Vagina (tissue), 2 donors: ENCODE results near the gene CREB3L2.
A peak's percentile ranks its signal among the peaks of the same experiment; 100 is the strongest.

ENCODE experiments used
- POLR2A ChIP-seq, 2 donors: fragments of 450-650 bp; IDR thresholded peaks; one replicate each; pipeline ENCODE4 v1.6.1; 2017; ENCODE audit warnings: antibody characterized with exemption in 2 of 2, mild to moderate bottlenecking in 2 of 2, moderate library complexity in 2 of 2
- POLR2AphosphoS5 ChIP-seq, 2 donors: sonication (generic); formaldehyde crosslinking; IDR thresholded peaks; one replicate each; pipeline ENCODE4 v1.9.0; 2017; ENCODE audit warnings: antibody characterized with exemption in 2 of 2, mild to moderate bottlenecking in 2 of 2, low read depth in 1 of 2; ENCODE audit not compliant: insufficient read depth in 1 of 2
- TF ChIP-seq, protein P1 (sequence below), 3 experiments: fragments of 450-650 bp in 2 of 3; fragments of 200-600 bp in 1 of 3; sonication (generic) in 1 of 3; IDR thresholded peaks; one replicate each; pipeline ENCODE4 v1.5.1; 2017 to 2019; ENCODE audit warnings: antibody characterized with exemption in 3 of 3, mild to moderate bottlenecking in 2 of 3, moderate library complexity in 2 of 3

DNA sequence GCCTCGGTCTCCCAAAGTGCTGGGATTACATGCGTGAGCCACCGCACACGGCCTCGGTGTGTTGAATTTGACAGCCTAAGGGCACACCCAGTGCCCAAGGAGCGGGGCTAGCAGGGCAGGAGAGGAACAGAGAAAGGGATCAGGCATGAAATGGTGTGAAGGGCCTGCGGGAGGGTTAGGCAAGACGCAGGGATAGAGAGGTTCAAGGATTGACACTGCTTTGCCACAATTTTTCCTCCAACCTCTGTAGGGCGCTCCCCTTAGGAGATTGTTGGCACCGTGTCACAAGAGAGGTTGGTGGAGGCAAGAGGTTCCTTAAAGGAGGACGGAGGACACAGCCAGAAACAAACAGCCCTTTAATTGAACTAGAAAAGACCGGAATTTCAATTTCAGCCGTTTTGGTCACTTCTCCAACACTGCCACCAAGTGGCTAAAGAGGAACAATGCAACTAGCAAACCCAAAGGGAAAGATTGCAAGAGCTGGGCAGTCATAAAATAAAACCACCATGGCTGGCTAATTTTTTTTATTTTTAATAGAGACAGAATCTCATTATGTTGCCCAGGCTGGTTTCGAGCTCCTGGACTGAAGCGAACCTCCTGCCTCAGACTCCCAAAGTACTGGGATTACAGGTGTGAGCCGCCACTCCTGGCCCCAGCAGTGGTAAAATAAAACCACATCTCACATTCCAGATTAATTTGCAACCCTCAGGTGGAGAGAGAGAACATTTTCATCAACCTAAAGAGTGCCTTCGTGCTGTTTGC lies 6.9 kb upstream of the CREB3L2 start:
- TF ChIP-seq, protein P1, sequence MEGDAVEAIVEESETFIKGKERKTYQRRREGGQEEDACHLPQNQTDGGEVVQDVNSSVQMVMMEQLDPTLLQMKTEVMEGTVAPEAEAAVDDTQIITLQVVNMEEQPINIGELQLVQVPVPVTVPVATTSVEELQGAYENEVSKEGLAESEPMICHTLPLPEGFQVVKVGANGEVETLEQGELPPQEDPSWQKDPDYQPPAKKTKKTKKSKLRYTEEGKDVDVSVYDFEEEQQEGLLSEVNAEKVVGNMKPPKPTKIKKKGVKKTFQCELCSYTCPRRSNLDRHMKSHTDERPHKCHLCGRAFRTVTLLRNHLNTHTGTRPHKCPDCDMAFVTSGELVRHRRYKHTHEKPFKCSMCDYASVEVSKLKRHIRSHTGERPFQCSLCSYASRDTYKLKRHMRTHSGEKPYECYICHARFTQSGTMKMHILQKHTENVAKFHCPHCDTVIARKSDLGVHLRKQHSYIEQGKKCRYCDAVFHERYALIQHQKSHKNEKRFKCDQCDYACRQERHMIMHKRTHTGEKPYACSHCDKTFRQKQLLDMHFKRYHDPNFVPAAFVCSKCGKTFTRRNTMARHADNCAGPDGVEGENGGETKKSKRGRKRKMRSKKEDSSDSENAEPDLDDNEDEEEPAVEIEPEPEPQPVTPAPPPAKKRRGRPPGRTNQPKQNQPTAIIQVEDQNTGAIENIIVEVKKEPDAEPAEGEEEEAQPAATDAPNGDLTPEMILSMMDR (IDR thresholded peaks at IDR 0.05), result peak; percentile 81 to 87 (median 86)
- TF ChIP-seq POLR2A (IDR thresholded peaks at IDR 0.05) (no peak), POLR2AphosphoS5 (IDR thresholded peaks at IDR 0.05; ENCODE audit: insufficient read depth in 1 of 2, low read depth in 1 of 2) (no peak)
